SK-N-SH treated with all-trans-retinoic acid at 6 μM for 48 hours (cell line): Measurements from ENCODE around the gene SKIC8.
A peak's percentile ranks its signal among the peaks of the same experiment; 100 is the strongest.

Experiments used
- ATAC-seq: fragments of 200-7000 bp; cut with Tn5 transposase; 3 replicates; pipeline ENCODE4 v1.9.1; 2020; ENCODE audit warnings: mild to moderate bottlenecking, moderate library complexity
- ARNTL ChIP-seq: fragments of 450-650 bp; formaldehyde crosslinking; IDR thresholded peaks from 2 replicates; pipeline ENCODE4 v1.5.0; 2020; ENCODE audit warnings: low read depth, mild to moderate bottlenecking, moderate library complexity, borderline replicate concordance
- CREB5 ChIP-seq: fragments of 250-450 bp; sonication (Bioruptor Pico); IDR thresholded peaks from 2 replicates; pipeline ENCODE4 v1.5.1; 2020; ENCODE audit warnings: low read depth, mild to moderate bottlenecking, moderate library complexity
- CSDC2 ChIP-seq: fragments of 250-450 bp; sonication (Bioruptor Pico); IDR thresholded peaks from 2 replicates; pipeline ENCODE4 v1.5.0; 2020; ENCODE audit warnings: mild to moderate bottlenecking, moderate library complexity
- ESRRG ChIP-seq: fragments of 250-450 bp; sonication (Bioruptor Pico); IDR thresholded peaks from 2 replicates; pipeline ENCODE4 v1.6.1; 2021; ENCODE audit warnings: mild to moderate bottlenecking
- GLIS3 ChIP-seq: fragments of 250-450 bp; sonication (Bioruptor Pico); IDR thresholded peaks from 2 replicates; pipeline ENCODE4 v1.5.0; 2020; ENCODE audit warnings: mild to moderate bottlenecking, moderate library complexity
- ISL1 ChIP-seq: fragments of 250-450 bp; sonication (Bioruptor Pico); IDR thresholded peaks from 2 replicates; pipeline ENCODE4 v2.1.2; 2022; ENCODE audit warnings: mild to moderate bottlenecking, moderate library complexity
- OSR1 ChIP-seq: fragments of 250-450 bp; sonication (Bioruptor Pico); IDR thresholded peaks from 2 replicates; pipeline ENCODE4 v1.8.0; 2022; ENCODE audit warnings: moderate library complexity, mild to moderate bottlenecking, inconsistent platforms
- PPARA ChIP-seq: fragments of 250-450 bp; sonication (Bioruptor Pico); IDR thresholded peaks from 2 replicates; pipeline ENCODE4 v1.5.0; 2020; ENCODE audit warnings: mild to moderate bottlenecking, borderline replicate concordance
- RARB ChIP-seq: fragments of 250-450 bp; sonication (Bioruptor Pico); IDR thresholded peaks from 2 replicates; pipeline ENCODE4 v1.8.0; 2021; ENCODE audit warnings: mild to moderate bottlenecking, moderate library complexity
- SNAI2 ChIP-seq: fragments of 250-450 bp; sonication (Bioruptor Pico); IDR thresholded peaks from 2 replicates; pipeline ENCODE4 v1.5.0; 2020; ENCODE audit warnings: mild to moderate bottlenecking, moderate library complexity
- TCF4 ChIP-seq: fragments of 250-450 bp; sonication (Bioruptor Pico); IDR thresholded peaks from 2 replicates; pipeline ENCODE4 v1.8.0; 2021; ENCODE audit warnings: mild to moderate bottlenecking, moderate library complexity, borderline replicate concordance
- TOX ChIP-seq: fragments of 250-450 bp; sonication (Bioruptor Pico); IDR thresholded peaks from 2 replicates; pipeline ENCODE4 v1.8.0; 2021; ENCODE audit warnings: mild to moderate bottlenecking, moderate library complexity, borderline replicate concordance
- TSHZ2 ChIP-seq: fragments of 250-450 bp; sonication (Bioruptor Pico); IDR thresholded peaks from 2 replicates; pipeline ENCODE4 v1.5.0; 2020; ENCODE audit warnings: mild to moderate bottlenecking, moderate library complexity
- ZC3H10 ChIP-seq: fragments of 250-450 bp; sonication (Bioruptor Pico); IDR thresholded peaks from 2 replicates; pipeline ENCODE4 v1.5.1; 2021; ENCODE audit warnings: mild to moderate bottlenecking, moderate library complexity
- ZFP3 ChIP-seq: fragments of 250-450 bp; sonication (Bioruptor Pico); IDR thresholded peaks from 2 replicates; pipeline ENCODE4 v1.5.0; 2020; ENCODE audit warnings: mild to moderate bottlenecking, moderate library complexity
- ZFP30 ChIP-seq: fragments of 450-650 bp; formaldehyde crosslinking; IDR thresholded peaks from 2 replicates; pipeline ENCODE4 v1.5.0; 2022; ENCODE audit warnings: mild to moderate bottlenecking, moderate library complexity
- ZNF565 ChIP-seq: fragments of 450-650 bp; formaldehyde crosslinking; conservative IDR thresholded peaks from 2 replicates; pipeline ENCODE4 v1.5.0; 2020; ENCODE audit warnings: low read depth, mild to moderate bottlenecking, moderate library complexity
- ZNF8 ChIP-seq: fragments of 450-650 bp; formaldehyde crosslinking; IDR thresholded peaks from 2 replicates; pipeline ENCODE4 v1.5.0; 2020; ENCODE audit warnings: mild to moderate bottlenecking, moderate library complexity
- TF ChIP-seq, protein P1 (sequence below): fragments of 250-450 bp; sonication (Bioruptor Pico); IDR thresholded peaks from 2 replicates; pipeline ENCODE4 v1.5.1; 2021; ENCODE audit warnings: mild to moderate bottlenecking, moderate library complexity
- TF ChIP-seq, protein P2 (sequence below): fragments of 250-450 bp; sonication (Bioruptor Pico); IDR thresholded peaks from 2 replicates; pipeline ENCODE4 v1.8.0; 2021; ENCODE audit warnings: low read depth, mild to moderate bottlenecking, moderate library complexity, borderline replicate concordance

Gene SKIC8

DNA sequence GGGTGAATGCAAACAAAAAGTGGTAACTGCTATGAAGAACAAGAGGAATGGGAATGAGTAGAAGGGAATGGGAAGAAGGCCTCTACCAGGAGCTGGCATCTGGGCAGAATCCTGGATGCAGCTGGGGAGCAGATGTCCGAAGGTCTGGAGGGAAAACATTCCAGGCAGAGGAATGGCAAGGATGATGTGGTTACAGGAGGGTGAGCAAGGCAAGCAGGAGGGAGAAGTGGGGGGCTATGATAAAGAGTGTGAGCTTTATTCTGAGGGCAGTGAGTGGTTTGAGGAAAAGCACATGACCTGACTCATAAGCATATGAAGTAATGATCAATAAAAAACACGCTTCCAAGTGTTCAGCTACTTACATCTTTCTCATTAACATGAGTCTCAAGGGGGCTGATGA is 17.1 kb downstream of the SKIC8 start:
- ATAC-seq: no peak
- TF ChIP-seq ZNF565 (no peak), CREB5 (no peak), SNAI2 (no peak), ZFP30 (no peak), CSDC2 (CRISPR knock-in tag) (no peak), TCF4 (CRISPR knock-in tag) (no peak), ESRRG (CRISPR knock-in tag) (no peak), TOX (CRISPR knock-in tag) (no peak), ISL1 (CRISPR knock-in tag) (no peak), ZC3H10 (CRISPR knock-in tag) (no peak), RARB (no peak), ZNF8 (CRISPR knock-in tag) (no peak)
- TF ChIP-seq, protein P1, sequence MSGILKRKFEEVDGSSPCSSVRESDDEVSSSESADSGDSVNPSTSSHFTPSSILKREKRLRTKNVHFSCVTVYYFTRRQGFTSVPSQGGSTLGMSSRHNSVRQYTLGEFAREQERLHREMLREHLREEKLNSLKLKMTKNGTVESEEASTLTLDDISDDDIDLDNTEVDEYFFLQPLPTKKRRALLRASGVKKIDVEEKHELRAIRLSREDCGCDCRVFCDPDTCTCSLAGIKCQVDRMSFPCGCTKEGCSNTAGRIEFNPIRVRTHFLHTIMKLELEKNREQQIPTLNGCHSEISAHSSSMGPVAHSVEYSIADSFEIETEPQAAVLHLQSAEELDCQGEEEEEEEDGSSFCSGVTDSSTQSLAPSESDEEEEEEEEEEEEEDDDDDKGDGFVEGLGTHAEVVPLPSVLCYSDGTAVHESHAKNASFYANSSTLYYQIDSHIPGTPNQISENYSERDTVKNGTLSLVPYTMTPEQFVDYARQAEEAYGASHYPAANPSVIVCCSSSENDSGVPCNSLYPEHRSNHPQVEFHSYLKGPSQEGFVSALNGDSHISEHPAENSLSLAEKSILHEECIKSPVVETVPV (CRISPR knock-in tag): no peak
- TF ChIP-seq, protein P2, sequence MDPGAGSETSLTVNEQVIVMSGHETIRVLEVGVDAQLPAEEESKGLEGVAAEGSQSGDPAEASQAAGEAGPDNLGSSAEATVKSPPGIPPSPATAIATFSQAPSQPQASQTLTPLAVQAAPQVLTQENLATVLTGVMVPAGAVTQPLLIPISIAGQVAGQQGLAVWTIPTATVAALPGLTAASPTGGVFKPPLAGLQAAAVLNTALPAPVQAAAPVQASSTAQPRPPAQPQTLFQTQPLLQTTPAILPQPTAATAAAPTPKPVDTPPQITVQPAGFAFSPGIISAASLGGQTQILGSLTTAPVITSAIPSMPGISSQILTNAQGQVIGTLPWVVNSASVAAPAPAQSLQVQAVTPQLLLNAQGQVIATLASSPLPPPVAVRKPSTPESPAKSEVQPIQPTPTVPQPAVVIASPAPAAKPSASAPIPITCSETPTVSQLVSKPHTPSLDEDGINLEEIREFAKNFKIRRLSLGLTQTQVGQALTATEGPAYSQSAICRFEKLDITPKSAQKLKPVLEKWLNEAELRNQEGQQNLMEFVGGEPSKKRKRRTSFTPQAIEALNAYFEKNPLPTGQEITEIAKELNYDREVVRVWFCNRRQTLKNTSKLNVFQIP (CRISPR knock-in tag): no peak

GRCh38 chr15:78280319-78281072 is 18.9 kb downstream of the SKIC8 start:
- TF ChIP-seq TSHZ2 (no peak), ARNTL (no peak), ZFP3 (CRISPR knock-in tag) (no peak), TOX (CRISPR knock-in tag) (no peak), RARB (no peak)
- ATAC-seq: peak; percentile 83

- TF ChIP-seq ZNF565 (no peak), ZNF8 (CRISPR knock-in tag) (no peak), OSR1 (CRISPR knock-in tag) (no peak), ZC3H10 (CRISPR knock-in tag) (no peak), CREB5 (no peak), GLIS3 (CRISPR knock-in tag) (no peak), ZFP30 (no peak), ZFP3 (CRISPR knock-in tag) (no peak), PPARA (no peak)
- TF ChIP-seq, protein P2 (CRISPR knock-in tag): no peak
- ATAC-seq: no peak
Observed at GRCh38 chr15:78276064-78276943, 23.1 kb downstream of the SKIC8 start.
